A549 (cell line): ENCODE measurements around the gene MSANTD3.
"Not testable (repeated sequence)": the region's sequence is repeated elsewhere in the genome, so short reads cannot be mapped to it uniquely, and the experiment has no call there.

Experiments
- EP300 ChIP-seq, 2 experiments: fragments of >200 bp; sonication (Bioruptor Twin); formaldehyde crosslinking; IDR thresholded peaks; 2 replicates in 1 of 2; 3 replicates in 1 of 2; pipeline ENCODE4 v1.6.1; 2016 to 2017
- HOXB13 ChIP-seq: fragments of 250-450 bp; sonication (Bioruptor Pico); IDR thresholded peaks from 2 replicates; pipeline ENCODE4 v1.5.0; 2020; ENCODE audit warnings: low read depth, mild to moderate bottlenecking, moderate library complexity
- SMC3 ChIP-seq: fragments of >200 bp; sonication (Bioruptor Twin); formaldehyde crosslinking; IDR thresholded peaks from 3 replicates; pipeline ENCODE4 v1.6.1; 2018; ENCODE audit warnings: inconsistent platforms
- TF ChIP-seq, protein P1 (sequence below): fragments of >200 bp; sonication (Bioruptor Twin); formaldehyde crosslinking; IDR thresholded peaks from 3 replicates; pipeline ENCODE4 v1.5.1; 2016

DNA sequence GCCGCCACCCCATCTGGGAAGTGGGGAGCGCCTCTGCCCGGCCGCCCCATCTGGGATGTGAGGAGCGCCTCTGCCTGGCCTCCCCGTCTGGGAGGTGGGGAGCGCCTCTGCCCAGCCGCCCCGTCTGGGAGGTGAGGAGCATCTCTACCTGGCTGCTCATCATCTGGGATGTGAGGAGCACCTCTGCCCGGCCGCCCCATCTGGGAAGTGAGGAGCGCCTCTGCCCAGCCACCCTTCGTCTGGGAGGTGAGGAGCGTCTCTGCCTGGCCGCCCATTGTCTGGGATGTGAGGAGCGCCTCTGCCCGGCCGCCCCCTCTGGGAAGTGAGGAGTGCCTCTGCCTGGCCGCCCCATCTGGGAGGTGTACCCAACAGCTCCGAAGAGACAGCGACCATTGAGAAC, 34.0 kb upstream of the MSANTD3 start:
- TF ChIP-seq, protein P1, sequence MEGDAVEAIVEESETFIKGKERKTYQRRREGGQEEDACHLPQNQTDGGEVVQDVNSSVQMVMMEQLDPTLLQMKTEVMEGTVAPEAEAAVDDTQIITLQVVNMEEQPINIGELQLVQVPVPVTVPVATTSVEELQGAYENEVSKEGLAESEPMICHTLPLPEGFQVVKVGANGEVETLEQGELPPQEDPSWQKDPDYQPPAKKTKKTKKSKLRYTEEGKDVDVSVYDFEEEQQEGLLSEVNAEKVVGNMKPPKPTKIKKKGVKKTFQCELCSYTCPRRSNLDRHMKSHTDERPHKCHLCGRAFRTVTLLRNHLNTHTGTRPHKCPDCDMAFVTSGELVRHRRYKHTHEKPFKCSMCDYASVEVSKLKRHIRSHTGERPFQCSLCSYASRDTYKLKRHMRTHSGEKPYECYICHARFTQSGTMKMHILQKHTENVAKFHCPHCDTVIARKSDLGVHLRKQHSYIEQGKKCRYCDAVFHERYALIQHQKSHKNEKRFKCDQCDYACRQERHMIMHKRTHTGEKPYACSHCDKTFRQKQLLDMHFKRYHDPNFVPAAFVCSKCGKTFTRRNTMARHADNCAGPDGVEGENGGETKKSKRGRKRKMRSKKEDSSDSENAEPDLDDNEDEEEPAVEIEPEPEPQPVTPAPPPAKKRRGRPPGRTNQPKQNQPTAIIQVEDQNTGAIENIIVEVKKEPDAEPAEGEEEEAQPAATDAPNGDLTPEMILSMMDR: not testable (repeated sequence)
- TF ChIP-seq SMC3; EP300 (IDR thresholded peaks at IDR 0.05); HOXB13: not testable (repeated sequence)
